Trophoblast cell (in vitro differentiated cells and primary cell): Measurements from ENCODE around the gene ZFHX3.

Experiments used
- DNase-seq, 2 donors: peaks; one replicate each; pipeline ENCODE4 v3.0.0-alpha.2; 2016
- H2AFZ ChIP-seq: 2 replicates; pipeline ENCODE4 v1.6.1; 2013; ENCODE audit warnings: low read length, moderate library complexity, mild to moderate bottlenecking; ENCODE audit not compliant: insufficient read depth, poor library complexity
- H2AK5ac ChIP-seq: 2 replicates; pipeline ENCODE4 v1.6.1; 2013; ENCODE audit warnings: mild to moderate bottlenecking, low read length
- H2BK120ac ChIP-seq: 2 replicates; pipeline ENCODE4 v1.6.1; 2013; ENCODE audit warnings: low read length, mild to moderate bottlenecking, moderate library complexity; ENCODE audit not compliant: insufficient read depth, poor library complexity
- H2BK12ac ChIP-seq: 2 replicates; pipeline ENCODE4 v1.6.1; 2013; ENCODE audit warnings: mild to moderate bottlenecking, low read length, moderate library complexity
- H2BK5ac ChIP-seq: 2 replicates; pipeline ENCODE4 v1.6.1; 2013; ENCODE audit warnings: low read length, low read depth, moderate library complexity, mild to moderate bottlenecking; ENCODE audit not compliant: poor library complexity
- H3K14ac ChIP-seq: 2 replicates; pipeline ENCODE4 v1.6.1; 2013; ENCODE audit warnings: mild to moderate bottlenecking, low read length
- H3K18ac ChIP-seq: 2 replicates; pipeline ENCODE4 v1.6.1; 2013; ENCODE audit warnings: mild to moderate bottlenecking, low read length
- H3K23ac ChIP-seq: 2 replicates; pipeline ENCODE4 v1.6.1; 2013; ENCODE audit warnings: low read length
- H3K27ac ChIP-seq: 2 replicates; pipeline ENCODE4 v1.5.1; 2013; ENCODE audit warnings: low read depth, mild to moderate bottlenecking, inconsistent platforms, low read length, moderate library complexity
- H3K27me3 ChIP-seq: 2 replicates; pipeline ENCODE4 v1.6.1; 2013; ENCODE audit warnings: inconsistent platforms, mild to moderate bottlenecking, low read length, moderate library complexity; ENCODE audit not compliant: insufficient read depth
- H3K36me3 ChIP-seq, 2 experiments: 1 replicate in 1 of 2; 2 replicates in 1 of 2; pipeline ENCODE4 v1.6.1; 2013; ENCODE audit warnings: low read length in 2 of 2, mild to moderate bottlenecking in 2 of 2, moderate library complexity in 1 of 2; ENCODE audit not compliant: insufficient read depth in 2 of 2, control insufficient read depth in 1 of 2
- H3K4ac ChIP-seq: 2 replicates; pipeline ENCODE4 v1.6.1; 2013; ENCODE audit warnings: low read depth, mild to moderate bottlenecking, low read length, moderate library complexity
- H3K4me1 ChIP-seq, 2 experiments: 1 replicate in 1 of 2; 2 replicates in 1 of 2; pipeline ENCODE4 v1.6.1; 2013; ENCODE audit warnings: low read length in 2 of 2, mild to moderate bottlenecking in 2 of 2, moderate library complexity in 1 of 2; ENCODE audit not compliant: insufficient read depth in 2 of 2, control insufficient read depth in 1 of 2
- H3K4me2 ChIP-seq: 2 replicates; pipeline ENCODE4 v1.6.1; 2013; ENCODE audit warnings: inconsistent platforms, mild to moderate bottlenecking, low read length, moderate library complexity
- H3K4me3 ChIP-seq: 2 replicates; pipeline ENCODE4 v1.5.1; 2013; ENCODE audit warnings: mild to moderate bottlenecking, low read depth, low read length, inconsistent platforms
- H3K79me1 ChIP-seq: one replicate; pipeline ENCODE4 v1.6.1; 2013; ENCODE audit warnings: low read length
- H3K79me2 ChIP-seq: 2 replicates; pipeline ENCODE4 v1.6.1; 2013; ENCODE audit warnings: low read length, mild to moderate bottlenecking; ENCODE audit not compliant: control insufficient read depth, insufficient read depth, poor library complexity
- H3K9ac ChIP-seq: 2 replicates; pipeline ENCODE4 v1.6.1; 2013; ENCODE audit warnings: mild to moderate bottlenecking, low read length
- H3K9me3 ChIP-seq: 2 replicates; pipeline ENCODE4 v1.6.1; 2013; ENCODE audit warnings: low read depth, mild to moderate bottlenecking, control low read depth, inconsistent platforms, low read length; ENCODE audit not compliant: insufficient read depth
- H4K12ac ChIP-seq: 2 replicates; pipeline ENCODE4 v1.6.1; 2013; ENCODE audit warnings: low read depth, mild to moderate bottlenecking, low read length, moderate library complexity
- H4K8ac ChIP-seq: 2 replicates; pipeline ENCODE4 v1.6.1; 2013; ENCODE audit warnings: low read depth, mild to moderate bottlenecking, low read length, moderate library complexity
- H4K91ac ChIP-seq: one replicate; pipeline ENCODE4 v1.6.1; 2013; ENCODE audit warnings: low read depth, mild to moderate bottlenecking, low read length, moderate library complexity
- WGBS: extraction: QIAGEN DNeasy Blood & Tissue Kit; methylation state at CpG from one replicate; pipeline ENCODE4 v1.1.7; 2013; ENCODE audit warnings: missing lambda C conversion rate; ENCODE audit not compliant: insufficient read length, insufficient coverage; ENCODE audit errors: extremely low coverage; 5-methylcytosine and 5-hydroxymethylcytosine counted together

ZFHX3 gene

GRCh38 chr16:72852421-72852820, 195.5 kb downstream of the ZFHX3 start:
- H3K4me1 ChIP-seq: no peaks in the 10 kb centered on the region
- no peak overlapping the region for H3K23ac ChIP-seq
- no CpG with 5 or more reads among the region's 1 CpG for WGBS
- no peaks in the 10 kb centered on the region for H3K36me3 ChIP-seq
- no peak overlapping the region for H2BK12ac ChIP-seq
- no peaks in the 10 kb centered on the region for H3K27me3 ChIP-seq
- no peak for DNase-seq
- no peak overlapping the region for H2AFZ ChIP-seq
- no peak overlapping the region for H3K27ac ChIP-seq
- no peak overlapping the region for H3K4me2 ChIP-seq
- no peak overlapping the region for H4K91ac ChIP-seq
- H3K9me3 ChIP-seq: no peaks in the 10 kb centered on the region
- no peak overlapping the region for H3K4ac ChIP-seq
- H4K12ac ChIP-seq: no peak overlapping the region
- no peak overlapping the region for H3K18ac ChIP-seq
- H2BK120ac ChIP-seq: no peak overlapping the region
- no peaks in the 10 kb centered on the region for H3K79me2 ChIP-seq
- H3K79me1 ChIP-seq: no peaks in the 10 kb centered on the region
- no peak overlapping the region for H4K8ac ChIP-seq
- no peak overlapping the region for H2AK5ac ChIP-seq
- H3K4me3 ChIP-seq: no peak overlapping the region
- H2BK5ac ChIP-seq: no peak overlapping the region
- H3K9ac ChIP-seq: no peak overlapping the region
- H3K14ac ChIP-seq: no peak overlapping the region

- Histone ChIP-seq H3K4me2 (no peak overlapping the region), H2AK5ac (no peak overlapping the region), H3K9ac (no peak overlapping the region), H4K12ac (no peak overlapping the region), H3K36me3 (no peaks in the 10 kb centered on the region), H2BK5ac (no peak overlapping the region), H3K4me3 (no peak overlapping the region), H4K8ac (no peak overlapping the region), H3K27me3 (no peaks in the 10 kb centered on the region), H3K18ac (no peak overlapping the region), H3K27ac (no peak overlapping the region), H3K4me1 (no peaks in the 10 kb centered on the region), H3K4ac (no peak overlapping the region), H3K79me2 (no peaks in the 10 kb centered on the region), H3K9me3 (peaks cover under 1% of the 10 kb centered on the region), H2BK120ac (no peak overlapping the region), H3K14ac (no peak overlapping the region), H3K23ac (no peak overlapping the region), H3K79me1 (no peaks in the 10 kb centered on the region), H2BK12ac (no peak overlapping the region), H2AFZ (no peak overlapping the region), H4K91ac (no peak overlapping the region)
- no CpG with 5 or more reads among the region's 6 CpGs for WGBS
- DNase-seq: no peak
Measured at GRCh38 chr16:72850853-72851252, 197.1 kb downstream of the ZFHX3 start.

GRCh38 chr16:72850021-72850420, 197.9 kb downstream of the ZFHX3 start:
- Histone ChIP-seq H3K36me3 (no peaks in the 10 kb centered on the region), H2AFZ (no peak overlapping the region), H4K91ac (no peak overlapping the region), H3K9ac (peak overlapping the region; percentile 25), H2BK120ac (no peak overlapping the region), H3K27ac (no peak overlapping the region), H3K27me3 (no peaks in the 10 kb centered on the region), H3K4me1 (no peaks in the 10 kb centered on the region), H4K8ac (no peak overlapping the region), H3K4me2 (no peak overlapping the region), H4K12ac (no peak overlapping the region), H3K23ac (peak overlapping the region; percentile 58), H3K4me3 (no peak overlapping the region), H3K4ac (no peak overlapping the region), H3K18ac (no peak overlapping the region), H3K79me2 (no peaks in the 10 kb centered on the region), H3K9me3 (peaks cover 2% of the 10 kb centered on the region), H2BK5ac (no peak overlapping the region), H2BK12ac (no peak overlapping the region), H2AK5ac (peak overlapping the region; percentile 30), H3K79me1 (no peaks in the 10 kb centered on the region), H3K14ac (no peak overlapping the region)
- no peak for DNase-seq
- no CpG with 5 or more reads among the region's 4 CpGs for WGBS

GRCh38 chr16:72848759-72849664, 198.9 kb downstream of the ZFHX3 start:
- Histone ChIP-seq H3K4me1 (no peaks in the 10 kb centered on the region), H3K79me2 (no peaks in the 10 kb centered on the region), H3K27ac (no peak overlapping the region)

More at GRCh38 chr16:72848759-72849664, 198.9 kb downstream of the ZFHX3 start:
- H3K27me3 ChIP-seq: no peaks in the 10 kb centered on the region
- H3K79me1 ChIP-seq: no peaks in the 10 kb centered on the region
- no CpG with 5 or more reads among the region's 24 CpGs for WGBS
- no peak overlapping the region for H3K9ac ChIP-seq
- H2AFZ ChIP-seq: no peak overlapping the region
- no peak overlapping the region for H2BK120ac ChIP-seq
- no peak overlapping the region for H3K23ac ChIP-seq
- H4K12ac ChIP-seq: no peak overlapping the region
- DNase-seq: no peak
- no peak overlapping the region for H3K4ac ChIP-seq
- H3K4me3 ChIP-seq: no peak overlapping the region
- no peak overlapping the region for H3K14ac ChIP-seq
- H4K8ac ChIP-seq: no peak overlapping the region
- no peak overlapping the region for H3K4me2 ChIP-seq
- no peak overlapping the region for H4K91ac ChIP-seq
- H2BK5ac ChIP-seq: no peak overlapping the region
- H2BK12ac ChIP-seq: no peak overlapping the region
- peaks cover 2% of the 10 kb centered on the region for H3K9me3 ChIP-seq
- no peak overlapping the region for H2AK5ac ChIP-seq
- H3K36me3 ChIP-seq: no peaks in the 10 kb centered on the region
- no peak overlapping the region for H3K18ac ChIP-seq
